Mucosa of gallbladder (tissue), 1 donor: ENCODE results near the gene FBXO38. TPM values are rescaled to one million over a fixed set of nuclear protein-coding genes. Genes with fewer than 3 reads are reported as not detected.

ENCODE experiments used
- DNase-seq: peaks from one replicate; pipeline ENCODE4 v3.0.0-alpha.2; 2020; ENCODE audit warnings: low spot score
- total RNA-seq: library from RNA; stranded (reverse); gene quantifications from one replicate; pipeline ENCODE4 v1.2.1, GENCODE V29; 2021
- donor health status: DM: no; HTN: no; CAD: no.

The FBXO38 gene
- total RNA-seq, 1 donor from 2014 or later, result 37.5 TPM

GRCh38 chr5:148382961-148383360 lies 797 bp upstream of the FBXO38 start:
- DNase-seq, result no peak

- no peak for DNase-seq
These were observed 601 bp downstream of the FBXO38 start for GRCh38 chr5:148384380-148384737.

GRCh38 chr5:148385094-148385493 lies 1.3 kb downstream of the FBXO38 start:
- DNase-seq, result no peak

GRCh38 chr5:148386041-148386440 lies 2.3 kb downstream of the FBXO38 start:
- DNase-seq, result no peak

- no peak for DNase-seq
These were observed 3.6 kb downstream of the FBXO38 start for GRCh38 chr5:148387325-148387724.

GRCh38 chr5:148388696-148389095 lies 4.9 kb downstream of the FBXO38 start:
- DNase-seq, result no peak

GRCh38 chr5:148390914-148391313 lies 7.2 kb downstream of the FBXO38 start:
- DNase-seq, result no peak

GRCh38 chr5:148391422-148391821 lies 7.7 kb downstream of the FBXO38 start:
- no peak for DNase-seq

GRCh38 chr5:148393390-148393741 lies 9.6 kb downstream of the FBXO38 start:
- no peak for DNase-seq

- DNase-seq, result no peak
These were observed 10.8 kb downstream of the FBXO38 start for GRCh38 chr5:148394587-148395019.

- no peak for DNase-seq
These were observed 11.3 kb downstream of the FBXO38 start for GRCh38 chr5:148395031-148395430.

- no peak for DNase-seq
These were observed 14.3 kb downstream of the FBXO38 start for GRCh38 chr5:148397968-148398595.

GRCh38 chr5:148398698-148399121 lies 15.0 kb downstream of the FBXO38 start:
- DNase-seq, result no peak

GRCh38 chr5:148401604-148402003 lies 17.8 kb downstream of the FBXO38 start:
- no peak for DNase-seq

GRCh38 chr5:148403344-148403743 lies 19.6 kb downstream of the FBXO38 start:
- DNase-seq, result no peak

- no peak for DNase-seq
These were observed 22.6 kb downstream of the FBXO38 start for GRCh38 chr5:148406406-148406805.

- no peak for DNase-seq
These were observed 24.3 kb downstream of the FBXO38 start for GRCh38 chr5:148408092-148408491.

- DNase-seq, result no peak
These were observed 28.4 kb downstream of the FBXO38 start for GRCh38 chr5:148412124-148412523.

GRCh38 chr5:148414833-148415232 lies 31.1 kb downstream of the FBXO38 start:
- no peak for DNase-seq

- DNase-seq, result no peak
These were observed 32.7 kb downstream of the FBXO38 start for GRCh38 chr5:148416416-148416815.

GRCh38 chr5:148416921-148417320 lies 33.2 kb downstream of the FBXO38 start:
- no peak for DNase-seq

GRCh38 chr5:148418511-148418910 lies 34.8 kb downstream of the FBXO38 start:
- no peak for DNase-seq

- DNase-seq, result no peak
These were observed 37.9 kb downstream of the FBXO38 start for GRCh38 chr5:148421661-148422060.

- no peak for DNase-seq
These were observed 42.0 kb downstream of the FBXO38 start for GRCh38 chr5:148425808-148426207.
